Calu3 (cell line): ENCODE measurements around the gene SNTB2. TPM values are rescaled to one million over a fixed set of nuclear protein-coding genes. Genes with fewer than 3 reads are reported as not detected.
A peak's percentile ranks its signal among the peaks of the same experiment; 100 is the strongest.

Experiments used
- BruUV-seq: library from RNA; stranded (reverse); fragments of 400-500 nt; replicated peaks from 2 replicates; lab custom pipeline; 2021; lab: Mats Ljungman, UMichigan
- CTCF ChIA-PET: fragments of 300-600 bp; sonication (Branson Sonifier 250); formaldehyde crosslinking; loops from one replicate; lab custom pipeline; 2022; ENCODE audit warnings: antibody characterized with exemption; lab: Charles Lee
- DNase-seq: peaks from one replicate; pipeline ENCODE4 v3.0.0; 2022
- H3K27ac Mint-ChIP-seq: one replicate; pipeline ENCODE4 v1.8.0; 2022; ENCODE audit warnings: mixed read lengths; ENCODE audit not compliant: unreplicated experiment
- H3K27me3 Mint-ChIP-seq: one replicate; pipeline ENCODE4 v1.8.0; 2022; ENCODE audit warnings: mixed read lengths; ENCODE audit not compliant: unreplicated experiment
- H3K36me3 Mint-ChIP-seq: one replicate; pipeline ENCODE4 v1.8.0; 2022; ENCODE audit warnings: mild to moderate bottlenecking, moderate library complexity, mixed read lengths; ENCODE audit not compliant: insufficient read depth, unreplicated experiment
- H3K4me1 Mint-ChIP-seq: one replicate; pipeline ENCODE4 v1.8.0; 2022; ENCODE audit warnings: mild to moderate bottlenecking, low read depth, mixed read lengths; ENCODE audit not compliant: unreplicated experiment
- H3K4me3 Mint-ChIP-seq: one replicate; pipeline ENCODE4 v1.8.0; 2022; ENCODE audit warnings: mild to moderate bottlenecking, low read depth, moderate library complexity, mixed read lengths; ENCODE audit not compliant: unreplicated experiment
- H3K9me3 Mint-ChIP-seq: one replicate; pipeline ENCODE4 v1.8.0; 2022; ENCODE audit warnings: low read depth, mixed read lengths; ENCODE audit not compliant: unreplicated experiment
- intact Hi-C: fragments of 100-400 bp; cut with micrococcal nuclease; formaldehyde crosslinking; loops from one replicate; pipeline ENCODE4 v1.10.0; 2022; ENCODE audit not compliant: unreplicated experiment
- total RNA-seq: library from RNA; stranded (reverse); gene quantifications from 2 replicates; pipeline ENCODE4 v1.2.3, GENCODE V29; 2022
- TF ChIP-seq, protein P1 (sequence below): fragments of 200-600 bp; IDR thresholded peaks from one replicate; pipeline ENCODE4 v1.8.0; 2022; ENCODE audit warnings: antibody characterized with exemption; ENCODE audit not compliant: unreplicated experiment

Gene SNTB2
- total RNA-seq, 1 experiment from 2014 or later, result 29.3 TPM

DNA sequence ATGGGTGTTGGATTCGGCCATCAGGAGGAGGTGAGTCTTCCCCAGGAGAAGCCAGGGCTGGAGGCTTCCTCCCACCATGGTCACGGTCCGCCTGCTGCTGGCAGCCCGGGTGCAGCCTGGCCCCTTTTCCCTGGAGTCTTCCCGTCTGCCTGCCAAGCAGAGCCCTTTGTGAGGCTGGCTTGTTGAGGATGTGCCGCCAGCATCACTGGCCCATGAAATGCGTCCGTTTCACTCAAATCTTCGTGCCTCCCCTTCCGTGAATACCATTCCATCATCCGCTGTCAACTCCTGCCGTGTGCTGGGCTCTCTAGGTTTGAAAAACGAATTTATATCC lies 133.7 kb downstream of the SNTB2 start:
- no TSS peak for BruUV-seq
- intact Hi-C loops, result no loop called here
- no peak overlapping the region for H3K27ac Mint-ChIP-seq
- no peaks in the 10 kb centered on the region for H3K27me3 Mint-ChIP-seq
- peaks cover 92% of the 10 kb centered on the region for H3K36me3 Mint-ChIP-seq
- no peak overlapping the region for H3K4me3 Mint-ChIP-seq
- TF ChIP-seq, protein P1, sequence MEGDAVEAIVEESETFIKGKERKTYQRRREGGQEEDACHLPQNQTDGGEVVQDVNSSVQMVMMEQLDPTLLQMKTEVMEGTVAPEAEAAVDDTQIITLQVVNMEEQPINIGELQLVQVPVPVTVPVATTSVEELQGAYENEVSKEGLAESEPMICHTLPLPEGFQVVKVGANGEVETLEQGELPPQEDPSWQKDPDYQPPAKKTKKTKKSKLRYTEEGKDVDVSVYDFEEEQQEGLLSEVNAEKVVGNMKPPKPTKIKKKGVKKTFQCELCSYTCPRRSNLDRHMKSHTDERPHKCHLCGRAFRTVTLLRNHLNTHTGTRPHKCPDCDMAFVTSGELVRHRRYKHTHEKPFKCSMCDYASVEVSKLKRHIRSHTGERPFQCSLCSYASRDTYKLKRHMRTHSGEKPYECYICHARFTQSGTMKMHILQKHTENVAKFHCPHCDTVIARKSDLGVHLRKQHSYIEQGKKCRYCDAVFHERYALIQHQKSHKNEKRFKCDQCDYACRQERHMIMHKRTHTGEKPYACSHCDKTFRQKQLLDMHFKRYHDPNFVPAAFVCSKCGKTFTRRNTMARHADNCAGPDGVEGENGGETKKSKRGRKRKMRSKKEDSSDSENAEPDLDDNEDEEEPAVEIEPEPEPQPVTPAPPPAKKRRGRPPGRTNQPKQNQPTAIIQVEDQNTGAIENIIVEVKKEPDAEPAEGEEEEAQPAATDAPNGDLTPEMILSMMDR, result no peak
- no peaks in the 10 kb centered on the region for H3K9me3 Mint-ChIP-seq
- peaks cover 12% of the 10 kb centered on the region for H3K4me1 Mint-ChIP-seq
- no peak for DNase-seq
- CTCF ChIA-PET, result no interaction called here

DNA sequence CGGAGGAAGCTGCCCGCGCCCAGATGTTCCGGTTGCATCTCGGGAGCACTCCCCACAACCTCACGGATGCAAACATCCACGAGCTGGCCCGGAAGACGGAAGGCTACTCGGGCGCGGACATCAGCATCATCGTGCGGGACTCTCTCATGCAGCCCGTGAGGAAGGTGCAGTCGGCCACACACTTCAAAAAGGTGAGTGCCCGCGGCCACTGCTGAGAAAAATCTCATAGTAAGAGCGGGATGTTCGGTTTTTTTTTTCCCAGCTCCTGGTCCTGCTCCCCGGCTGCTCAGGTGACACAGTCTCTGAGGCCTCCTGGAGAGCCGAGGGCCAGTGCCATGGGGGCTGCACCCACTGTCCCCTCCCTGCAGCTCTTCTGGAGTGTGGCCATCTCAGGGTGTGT lies 134.1 kb downstream of the SNTB2 start:
- intact Hi-C loops, result no loop called here
- Mint-ChIP-seq H3K9me3 (no peaks in the 10 kb centered on the region), H3K27ac (peak overlapping the region; percentile 32), H3K4me1 (peaks cover 15% of the 10 kb centered on the region), H3K36me3 (peaks cover 92% of the 10 kb centered on the region), H3K27me3 (no peaks in the 10 kb centered on the region), H3K4me3 (no peak overlapping the region)
- TF ChIP-seq, protein P1, result no peak
- DNase-seq, result no peak
- BruUV-seq, result no TSS peak
- CTCF ChIA-PET, result no interaction called here

DNA sequence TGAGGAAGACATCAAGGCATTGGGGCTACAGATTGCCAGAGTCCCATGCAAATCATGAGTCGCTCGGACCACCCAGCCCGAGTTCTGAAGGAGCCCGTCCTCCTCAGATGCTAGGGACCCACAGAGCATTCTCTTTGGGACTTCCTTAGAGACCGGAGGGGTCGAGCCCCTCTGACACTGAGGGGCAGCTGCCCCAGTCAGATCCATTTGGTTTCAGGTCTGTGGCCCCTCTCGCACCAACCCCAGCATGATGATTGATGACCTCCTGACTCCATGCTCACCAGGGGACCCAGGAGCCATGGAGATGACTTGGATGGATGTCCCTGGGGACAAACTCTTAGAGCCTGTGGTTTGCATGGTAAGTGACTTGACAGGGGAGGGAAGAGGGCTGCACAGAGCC lies 135.4 kb downstream of the SNTB2 start:
- H3K4me3 Mint-ChIP-seq, result no peak overlapping the region
- DNase-seq, result no peak
- CTCF ChIA-PET, result no interaction called here
- H3K27ac Mint-ChIP-seq, result no peak overlapping the region
- H3K9me3 Mint-ChIP-seq, result no peaks in the 10 kb centered on the region
- BruUV-seq, result no TSS peak
- peaks cover 22% of the 10 kb centered on the region for H3K4me1 Mint-ChIP-seq
- intact Hi-C loops, result no loop called here
- TF ChIP-seq, protein P1, result no peak
- H3K36me3 Mint-ChIP-seq, result peaks cover 92% of the 10 kb centered on the region
- no peaks in the 10 kb centered on the region for H3K27me3 Mint-ChIP-seq

DNA sequence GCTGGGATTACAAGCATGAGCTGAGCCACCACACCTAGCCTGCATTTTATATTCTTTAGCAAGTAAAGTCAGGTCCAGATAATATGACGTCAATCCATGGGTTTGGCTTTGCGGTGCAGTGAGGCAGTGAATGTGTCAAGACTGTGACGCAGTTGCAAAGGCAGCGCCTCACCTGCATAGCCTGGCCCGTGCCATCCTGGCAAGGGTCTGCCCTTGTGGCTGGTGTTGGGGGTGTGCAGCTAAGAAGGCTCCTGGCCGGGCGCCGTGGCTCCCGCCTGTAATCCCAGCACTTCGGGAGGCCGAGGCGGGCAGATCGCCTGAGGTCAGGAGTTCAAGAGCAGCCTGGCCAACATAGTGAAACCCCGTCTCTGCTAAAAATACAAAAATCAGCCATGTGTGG lies 136.5 kb downstream of the SNTB2 start:
- no peaks in the 10 kb centered on the region for H3K9me3 Mint-ChIP-seq

More for the DNA sequence above, 136.5 kb downstream of the SNTB2 start:
- H3K27me3 Mint-ChIP-seq, result no peaks in the 10 kb centered on the region
- BruUV-seq, result no TSS peak
- no peak for DNase-seq
- H3K27ac Mint-ChIP-seq, result no peak overlapping the region
- H3K36me3 Mint-ChIP-seq, result peaks cover 87% of the 10 kb centered on the region
- H3K4me1 Mint-ChIP-seq, result peaks cover 26% of the 10 kb centered on the region
- H3K4me3 Mint-ChIP-seq, result no peak overlapping the region
- CTCF ChIA-PET, result no interaction called here
- intact Hi-C loops, result no loop called here
- TF ChIP-seq, protein P1, result no peak
